ENCODE measurements around the gene PTPRM.

The PTPRM gene

DNA sequence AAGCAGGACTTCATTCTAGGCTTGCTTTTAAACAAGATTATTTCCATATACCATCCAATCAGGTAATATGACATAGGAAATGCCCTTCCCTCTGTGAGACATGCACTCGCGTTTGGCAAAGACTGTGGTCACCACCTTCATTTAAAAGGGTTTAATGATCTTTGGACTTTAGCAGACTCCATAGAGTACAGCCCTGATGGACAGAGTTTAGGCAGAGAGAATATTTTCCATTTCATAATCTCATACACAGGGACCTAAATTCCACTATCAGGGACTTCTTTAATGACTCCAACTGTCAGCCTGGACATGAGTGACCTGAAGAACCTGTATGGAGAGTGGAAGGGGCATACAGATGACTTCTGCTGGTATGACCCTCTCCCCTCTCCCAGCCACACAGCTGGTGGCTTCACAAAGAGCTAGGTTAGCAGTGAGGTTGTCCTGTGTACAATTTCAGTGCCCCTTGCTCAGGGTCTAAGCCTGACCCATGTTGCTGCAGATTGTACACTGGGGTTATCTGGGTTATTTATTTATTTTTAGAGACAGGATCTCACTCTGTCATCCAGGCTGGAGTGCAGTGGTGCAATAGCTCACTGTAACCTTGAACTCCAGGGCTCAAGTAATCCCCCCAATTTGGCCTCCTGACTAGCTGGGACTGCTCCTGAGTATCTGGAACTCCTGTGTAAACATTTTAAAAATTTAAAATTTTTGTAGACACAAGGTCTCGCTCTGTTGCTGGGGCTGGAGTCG, 59.2 kb downstream of the PTPRM start:
- DNase-seq (ENCODE audit: low spot score) (no peak), FAIRE-seq (peak; percentile 42)

DNA sequence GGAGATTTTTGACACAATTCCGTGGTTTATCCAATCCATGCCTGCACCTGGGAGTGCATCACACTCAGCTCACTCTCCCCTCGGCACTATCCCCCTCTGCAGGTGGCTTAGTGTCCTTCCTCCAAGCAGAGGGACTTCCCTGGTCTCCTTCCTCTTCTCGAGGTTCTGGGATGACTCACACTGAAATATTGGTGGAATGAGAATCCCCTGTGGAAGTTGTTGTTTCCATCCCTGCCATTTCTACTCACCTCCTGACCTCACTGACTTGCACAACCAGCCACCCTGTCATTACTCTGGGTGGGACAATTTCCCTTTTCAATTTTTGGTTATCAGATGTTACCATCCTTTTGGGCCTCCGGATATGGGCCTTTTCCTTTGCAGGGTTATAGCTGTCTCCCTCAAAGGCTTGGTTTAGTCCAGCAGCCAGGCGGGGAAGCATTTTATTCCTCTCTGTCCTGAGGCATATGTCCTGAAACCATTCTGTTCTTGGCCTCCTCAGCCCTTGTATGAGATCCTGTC, 59.9 kb downstream of the PTPRM start:
- peak; percentile 93 for FAIRE-seq

DNA sequence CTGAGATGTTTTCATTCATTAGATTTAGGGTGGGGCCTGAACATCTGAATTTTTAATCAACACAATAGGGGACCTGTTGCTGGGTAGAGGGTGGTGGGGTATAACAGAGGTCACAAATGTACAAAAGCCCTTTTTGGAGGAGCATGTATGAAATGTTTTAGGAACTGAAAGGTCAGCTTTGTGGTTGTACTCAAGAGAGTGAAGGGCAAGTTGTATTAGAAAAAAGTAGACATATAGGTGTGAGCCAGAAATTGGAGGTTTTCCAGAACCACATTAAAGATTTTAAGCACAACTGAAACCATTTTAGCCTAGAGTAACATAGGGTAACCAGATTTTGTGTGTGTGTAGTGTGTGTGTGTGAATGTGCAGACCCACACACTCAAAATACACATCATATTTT, 62.3 kb downstream of the PTPRM start:
- DNase-seq (ENCODE audit: low spot score) (no peak), FAIRE-seq (no peak)

More for the DNA sequence above, 59.9 kb downstream of the PTPRM start:
- DNase-seq (ENCODE audit: low spot score) = peak; percentile 89

DNA sequence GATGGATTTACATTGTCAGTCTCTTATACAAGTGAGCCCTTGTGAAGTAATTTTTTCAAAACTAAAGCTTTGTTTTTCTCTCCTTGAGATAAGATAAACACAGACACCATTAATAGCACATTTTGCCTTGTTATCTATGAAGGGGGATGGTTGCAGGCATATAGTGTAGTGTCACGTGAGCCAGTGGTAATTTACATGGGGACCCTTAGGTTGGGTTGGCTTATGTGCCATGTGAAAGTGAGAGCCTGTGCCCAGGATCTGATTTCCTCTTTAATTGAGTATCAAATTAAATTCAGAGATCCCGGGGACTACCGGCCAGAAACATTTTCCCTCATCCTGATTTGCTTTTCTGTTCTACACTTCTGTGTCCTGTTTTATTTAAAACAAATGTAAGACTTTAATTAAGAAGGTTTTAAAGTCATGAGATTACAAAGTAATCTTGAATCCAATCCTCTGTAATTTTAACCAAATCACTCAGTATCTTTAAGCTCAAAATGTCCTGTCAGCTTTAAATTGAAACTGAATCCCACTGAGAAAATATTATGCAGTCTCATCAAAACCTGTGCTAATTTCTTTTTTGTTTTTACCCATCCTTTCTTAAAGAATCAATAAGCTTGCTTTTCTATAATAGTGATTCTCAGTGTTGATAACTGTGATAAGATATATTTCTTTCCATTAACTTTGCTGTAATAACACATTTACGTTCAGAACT, 63.8 kb downstream of the PTPRM start:
- no peak for DNase-seq (ENCODE audit: low spot score)
- no peak for FAIRE-seq

DNA sequence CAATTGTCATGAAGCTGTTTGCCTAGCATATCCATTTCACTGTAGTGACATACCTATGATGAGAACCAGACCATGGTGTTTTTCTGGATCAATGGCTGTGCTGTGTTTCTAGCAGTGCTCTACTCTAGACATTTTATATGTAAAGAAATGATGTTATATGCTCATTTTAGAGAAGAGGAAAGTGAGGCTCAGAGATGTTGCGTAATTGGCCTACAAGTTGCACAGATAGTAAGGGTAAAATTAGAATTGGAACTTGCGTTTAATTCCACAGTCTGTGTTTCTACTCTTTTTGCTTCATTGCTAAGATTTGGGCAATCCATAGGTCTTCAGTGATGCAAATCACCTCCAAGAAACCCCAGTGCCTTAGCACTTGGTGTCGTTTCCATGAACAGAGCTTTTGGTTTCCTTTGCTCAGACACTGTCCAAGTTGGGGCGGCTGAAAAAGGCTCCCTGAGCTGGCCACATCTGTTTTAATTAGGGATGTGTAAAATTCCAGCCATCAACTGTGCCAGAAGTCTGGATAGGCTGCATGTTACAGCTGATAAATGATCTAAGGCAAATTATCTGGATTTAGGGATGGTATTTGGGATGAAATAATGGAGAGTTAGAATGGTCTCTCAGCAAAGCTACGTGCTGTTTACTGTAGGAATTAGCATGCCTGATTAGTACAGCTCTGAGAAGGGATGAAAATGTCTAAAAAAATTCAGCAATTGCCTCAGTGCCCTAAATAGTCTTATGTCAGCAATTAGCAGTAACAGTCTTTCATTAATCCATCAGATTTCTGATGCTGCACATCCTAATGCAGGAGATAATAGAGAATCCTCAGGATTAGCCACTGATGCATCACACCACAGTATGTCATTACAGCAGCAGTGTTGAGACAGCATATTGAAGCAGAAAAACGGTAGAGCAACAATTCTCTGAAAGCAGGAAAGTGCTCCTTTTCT, 65.3 kb downstream of the PTPRM start:
- FAIRE-seq (no peak), DNase-seq (ENCODE audit: low spot score) (no peak)

DNA sequence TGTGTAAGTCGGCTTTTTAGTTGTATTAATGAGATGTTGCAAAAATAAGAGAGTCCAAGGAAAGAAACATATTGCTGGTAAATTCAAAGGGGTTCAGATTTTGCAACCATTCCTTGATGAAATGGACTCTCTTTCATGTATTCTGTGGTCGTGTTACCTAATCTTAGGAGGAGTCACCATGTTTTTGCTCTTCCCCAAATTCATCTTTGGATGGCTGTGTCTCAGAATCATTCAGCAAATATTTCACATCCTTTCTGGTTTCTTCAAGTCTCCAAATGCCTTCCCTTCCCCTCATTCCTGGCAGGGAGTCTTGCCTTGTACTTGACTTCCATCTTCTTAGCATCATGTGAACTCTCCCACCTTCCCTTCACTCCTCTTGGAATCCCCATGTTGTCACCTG, 66.1 kb downstream of the PTPRM start:
- DNase-seq (ENCODE audit: low spot score) (no peak), FAIRE-seq (no peak)

DNA sequence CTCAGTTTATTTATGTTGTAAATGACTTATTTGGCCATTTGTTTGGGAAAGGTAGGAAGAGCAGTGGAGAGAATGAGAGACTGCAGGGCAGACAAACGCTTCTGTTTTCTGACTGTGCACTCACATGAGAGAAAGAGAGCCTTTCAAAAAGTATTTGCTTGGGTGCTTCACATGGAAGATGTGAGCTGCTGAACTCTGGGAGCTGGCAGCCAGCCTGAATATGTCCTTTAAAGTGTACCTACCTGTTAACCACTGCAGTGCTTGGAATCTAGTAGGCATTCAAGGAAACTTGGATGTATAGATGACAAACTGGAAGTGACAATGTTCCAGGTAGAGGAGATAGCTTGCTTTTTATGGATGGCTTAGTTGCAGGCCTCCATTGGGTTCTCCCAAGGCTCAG, 68.8 kb downstream of the PTPRM start:
- DNase-seq (ENCODE audit: low spot score) (no peak), FAIRE-seq (no peak)

DNA sequence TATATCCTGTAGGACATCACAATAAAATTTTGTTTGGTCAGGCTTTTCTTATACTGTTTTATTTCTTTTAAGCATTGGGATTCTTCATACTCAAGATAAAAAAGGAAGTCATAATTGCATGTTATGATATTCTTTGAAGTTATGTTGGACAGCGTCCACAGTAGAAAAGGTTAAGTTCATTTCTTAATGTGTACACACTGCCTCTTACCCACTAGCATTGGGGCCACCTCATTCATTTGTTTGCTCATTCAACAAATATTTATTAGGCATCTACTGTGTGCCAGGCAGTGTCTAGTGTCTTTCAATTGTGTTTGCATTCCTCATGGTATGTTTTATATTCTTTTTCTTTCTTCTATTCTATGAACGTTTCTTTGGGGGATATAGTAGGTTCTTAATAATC, 70.2 kb downstream of the PTPRM start:
- DNase-seq (ENCODE audit: low spot score) (no peak), FAIRE-seq (no peak)

DNA sequence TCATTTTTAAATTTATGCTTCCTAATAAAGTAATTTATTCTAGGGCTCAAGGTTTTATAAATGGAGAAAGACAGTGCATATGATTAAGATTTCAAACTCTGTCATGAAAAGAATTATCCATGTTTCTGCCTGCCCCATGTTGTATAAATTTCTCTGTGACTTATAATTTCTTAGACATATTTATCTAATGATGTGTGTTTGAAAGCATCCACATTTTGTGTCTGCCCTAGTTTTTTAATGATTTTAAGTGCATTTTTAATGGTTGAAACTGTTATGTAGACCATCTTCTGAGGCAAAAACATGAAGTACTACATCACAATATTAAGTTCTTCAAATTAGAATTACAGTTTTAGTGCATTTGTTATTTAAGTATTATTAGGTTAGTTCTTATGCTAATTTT, 71.2 kb downstream of the PTPRM start:
- FAIRE-seq = no peak

DNA sequence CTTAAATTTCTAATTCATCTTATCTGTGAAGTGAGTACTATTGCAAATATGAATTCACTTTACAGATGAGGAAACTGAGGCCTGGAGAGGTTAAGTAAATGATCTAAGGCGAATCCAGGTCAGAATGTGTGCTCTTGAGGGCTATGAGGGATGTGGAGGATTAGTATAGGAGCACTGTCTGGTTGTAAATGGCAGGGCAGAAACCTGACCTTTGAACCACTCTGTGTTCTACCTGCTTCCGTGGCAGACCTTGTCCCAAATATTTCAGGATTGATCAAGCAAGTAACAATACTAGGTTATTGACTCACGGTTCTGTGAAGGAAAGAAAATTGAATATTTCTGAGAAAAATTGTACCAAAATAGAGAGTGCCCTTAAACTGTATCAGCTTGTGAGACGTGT, 74.7 kb downstream of the PTPRM start:
- DNase-seq (ENCODE audit: low spot score) = no peak
- peak; percentile 44 for FAIRE-seq

More for the DNA sequence above, 71.2 kb downstream of the PTPRM start:
- no peak for DNase-seq (ENCODE audit: low spot score)

DNA sequence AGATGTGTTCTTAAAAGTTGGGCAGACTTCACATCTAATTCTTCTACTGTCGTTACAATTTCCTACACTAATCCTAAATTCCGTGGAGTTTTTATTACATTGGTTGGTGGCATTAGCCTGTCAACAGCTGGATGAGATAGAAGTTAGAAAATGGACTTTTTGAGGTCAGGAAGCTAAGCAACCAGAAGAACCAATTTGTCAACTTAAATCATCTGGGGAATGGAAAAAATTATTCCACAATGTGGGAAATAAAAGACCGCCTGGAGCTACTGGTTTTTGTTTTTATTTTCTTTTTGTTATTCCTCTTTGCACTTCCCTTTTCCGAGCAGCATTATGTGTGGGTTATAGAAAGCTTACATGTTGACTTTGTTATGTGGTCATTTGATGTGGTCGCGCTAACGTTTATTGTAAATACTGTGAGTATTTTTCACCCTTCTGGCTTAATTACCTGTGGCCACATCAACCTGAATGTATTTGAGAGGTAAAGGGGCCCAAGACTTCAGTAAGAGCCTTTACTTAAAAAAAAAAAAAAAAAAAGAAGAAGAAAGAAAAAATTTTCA, 75.3 kb downstream of the PTPRM start:
- DNase-seq (ENCODE audit: low spot score) (no peak), FAIRE-seq (no peak)

DNA sequence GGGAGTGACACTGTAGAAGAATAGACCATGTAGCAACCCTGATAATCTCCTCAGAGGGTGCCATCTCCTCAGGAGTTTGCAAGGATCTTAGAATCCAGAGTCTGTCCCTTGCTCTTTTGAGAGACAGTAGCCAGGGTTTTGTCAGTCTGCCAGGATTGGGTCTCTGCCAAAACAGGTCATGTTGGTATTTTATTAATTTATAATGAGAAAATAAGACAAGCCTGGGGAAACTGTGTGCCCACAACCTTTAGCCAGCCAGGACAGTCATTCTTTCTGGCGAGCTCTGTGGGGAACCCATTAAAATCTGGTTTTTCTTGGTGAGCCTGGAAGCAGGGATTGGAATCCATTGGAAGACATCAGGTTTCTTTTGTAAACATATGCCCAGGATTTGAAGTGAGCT, 78.6 kb downstream of the PTPRM start:
- DNase-seq (ENCODE audit: low spot score) (peak; percentile 40), FAIRE-seq (no peak)

DNA sequence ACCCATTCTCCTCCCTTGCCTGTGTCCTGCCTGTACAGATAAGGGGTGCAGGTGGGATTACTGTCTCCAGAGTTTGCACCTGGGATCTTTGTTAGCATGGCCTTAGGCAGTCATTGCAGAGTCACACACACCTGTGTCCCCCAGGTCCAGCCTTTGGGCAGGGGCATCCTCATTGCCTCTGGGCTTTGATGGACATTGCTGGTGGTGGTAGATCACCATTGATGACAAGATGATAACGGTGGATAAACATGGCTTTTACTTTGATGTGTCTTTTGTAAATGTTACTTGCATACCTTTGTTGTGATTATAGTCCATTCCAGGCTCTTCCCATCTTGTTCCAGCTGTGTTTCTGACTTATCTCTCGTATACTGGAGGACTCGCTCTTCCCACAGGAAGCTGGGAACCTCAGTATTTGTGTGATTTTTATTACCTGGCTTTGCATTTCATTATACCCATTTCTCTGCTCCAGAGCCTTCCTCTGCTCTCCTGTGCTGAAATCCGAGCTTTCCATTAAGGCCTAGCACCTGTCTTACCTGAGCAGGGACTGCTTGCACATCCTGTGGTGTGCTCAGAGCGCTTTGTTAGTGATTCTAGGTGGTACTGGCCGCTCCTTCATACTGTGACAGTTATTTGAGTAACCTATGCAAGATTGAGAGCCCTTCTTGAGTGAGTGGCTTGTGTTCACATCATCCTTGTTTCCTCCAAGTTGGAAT, 79.2 kb downstream of the PTPRM start:
- DNase-seq (ENCODE audit: low spot score) (no peak), FAIRE-seq (no peak)

DNA sequence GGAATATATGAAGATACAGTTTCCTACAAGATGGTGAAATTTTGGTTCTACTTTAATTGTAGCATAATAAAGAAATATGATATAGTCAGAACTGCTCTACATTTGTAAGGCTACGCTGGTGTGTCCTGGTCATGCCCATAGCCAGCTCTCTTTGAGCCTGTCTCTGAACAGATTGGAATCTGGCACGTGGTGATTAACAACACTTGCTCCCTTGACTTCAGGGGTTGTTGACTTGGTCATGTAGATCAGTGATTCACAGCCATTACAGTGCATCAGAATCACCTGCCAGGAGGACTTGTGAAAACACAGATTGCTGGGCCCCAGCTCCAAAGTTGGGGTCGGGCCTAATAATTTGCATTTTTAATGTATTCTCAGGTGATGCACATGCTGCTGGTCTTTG, 80.4 kb downstream of the PTPRM start:
- no peak for DNase-seq (ENCODE audit: low spot score)
- FAIRE-seq = peak; percentile 44

DNA sequence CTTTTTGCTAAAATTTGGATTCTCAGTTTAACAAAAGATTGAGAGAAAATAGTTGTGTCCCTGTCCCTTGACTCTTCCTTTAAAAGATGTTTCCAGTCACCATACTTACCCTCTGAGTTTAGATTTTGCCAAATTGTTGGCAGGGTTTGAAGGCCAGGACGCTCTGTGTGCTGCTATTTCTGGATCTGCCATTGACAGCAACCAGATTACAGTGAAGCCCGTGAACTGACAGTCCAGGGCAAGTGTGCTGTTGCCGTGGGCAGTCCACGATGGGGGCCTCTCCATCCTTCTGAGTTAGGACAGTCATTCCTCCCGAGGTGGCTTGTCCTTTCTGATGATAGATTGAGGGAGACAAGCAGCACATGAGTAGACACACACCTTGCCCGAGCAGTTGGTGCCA, 89.9 kb downstream of the PTPRM start:
- no peak for DNase-seq (ENCODE audit: low spot score)
- peak; percentile 56 for FAIRE-seq

DNA sequence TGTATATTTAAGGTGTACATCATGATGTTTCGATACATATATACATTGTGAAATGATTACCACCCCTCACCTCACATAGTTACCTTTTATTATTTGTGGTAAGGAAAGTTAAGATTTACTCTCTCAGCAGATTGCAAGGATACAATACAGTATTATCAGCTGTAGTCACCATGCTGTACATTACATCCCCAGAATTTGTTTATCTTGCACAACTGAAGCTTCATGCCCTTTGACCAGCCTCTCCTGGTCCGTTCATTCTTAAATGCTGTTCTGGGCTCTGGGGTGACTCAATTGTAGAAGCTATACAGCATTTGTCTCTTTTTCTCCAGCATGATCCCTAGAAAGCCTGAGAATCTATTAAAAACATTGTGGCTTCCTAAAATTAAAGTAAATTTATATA, 90.8 kb downstream of the PTPRM start:
- FAIRE-seq = peak; percentile 67
- no peak for DNase-seq (ENCODE audit: low spot score)

DNA sequence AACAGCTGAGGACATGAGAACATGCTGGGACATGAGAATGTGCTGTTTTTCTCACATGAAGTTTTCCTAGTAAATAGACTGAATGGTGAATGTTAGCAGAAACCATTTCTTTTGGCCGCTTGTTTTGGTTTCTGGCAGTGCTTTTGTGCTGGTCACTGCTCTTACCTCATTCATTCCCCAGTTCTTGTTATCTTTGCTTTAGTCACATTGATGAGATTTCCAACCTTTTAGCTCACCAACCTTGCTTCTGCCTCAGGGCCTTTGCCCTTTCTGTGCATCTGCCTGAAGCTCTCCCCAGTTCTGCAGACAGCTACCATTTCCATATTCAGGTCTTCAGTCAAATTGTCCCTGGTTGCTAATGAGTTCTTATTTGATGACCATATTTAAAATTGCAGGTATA, 91.6 kb downstream of the PTPRM start:
- DNase-seq (ENCODE audit: low spot score) (no peak), FAIRE-seq (no peak)

DNA sequence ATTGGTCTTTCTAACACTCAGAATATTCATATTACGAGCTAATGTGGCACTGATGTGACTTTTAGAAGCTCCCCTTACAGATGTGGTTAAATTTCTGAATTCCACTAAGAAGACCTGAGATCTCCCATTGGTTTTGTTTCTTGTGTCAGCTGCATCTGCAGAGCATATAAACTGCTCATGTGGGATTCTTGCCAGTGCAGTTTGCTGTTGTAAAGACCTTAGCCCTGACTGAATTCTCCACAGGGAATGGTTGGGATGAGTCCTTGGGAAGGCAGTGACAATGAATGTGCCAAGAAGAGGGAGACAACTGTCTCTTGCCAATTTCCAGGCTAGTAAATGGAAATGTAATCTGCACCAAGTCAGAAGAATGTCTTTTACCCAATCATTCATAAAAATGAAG, 94.1 kb downstream of the PTPRM start:
- FAIRE-seq (no peak), DNase-seq (ENCODE audit: low spot score) (no peak)

DNA sequence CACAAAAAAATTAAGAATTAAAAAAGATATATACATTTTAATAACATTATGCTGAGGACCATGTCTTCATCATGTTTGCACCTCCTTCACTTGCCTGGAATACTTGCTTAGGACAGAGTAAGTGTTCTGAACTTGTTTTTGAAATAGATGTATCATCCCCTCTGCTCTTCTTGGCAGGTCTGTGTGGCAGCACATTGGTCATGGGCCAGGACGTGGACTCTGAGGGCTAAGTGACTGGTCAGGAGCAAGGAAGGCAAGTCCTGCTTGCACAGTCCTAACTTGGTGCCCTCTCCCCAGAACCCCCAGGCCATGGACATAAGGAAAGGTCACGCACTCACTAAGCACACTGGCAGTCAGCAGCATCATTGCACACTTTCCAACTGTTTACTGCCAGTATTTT, 95.8 kb downstream of the PTPRM start:
- peak; percentile 20 for FAIRE-seq
- no peak for DNase-seq (ENCODE audit: low spot score)

DNA sequence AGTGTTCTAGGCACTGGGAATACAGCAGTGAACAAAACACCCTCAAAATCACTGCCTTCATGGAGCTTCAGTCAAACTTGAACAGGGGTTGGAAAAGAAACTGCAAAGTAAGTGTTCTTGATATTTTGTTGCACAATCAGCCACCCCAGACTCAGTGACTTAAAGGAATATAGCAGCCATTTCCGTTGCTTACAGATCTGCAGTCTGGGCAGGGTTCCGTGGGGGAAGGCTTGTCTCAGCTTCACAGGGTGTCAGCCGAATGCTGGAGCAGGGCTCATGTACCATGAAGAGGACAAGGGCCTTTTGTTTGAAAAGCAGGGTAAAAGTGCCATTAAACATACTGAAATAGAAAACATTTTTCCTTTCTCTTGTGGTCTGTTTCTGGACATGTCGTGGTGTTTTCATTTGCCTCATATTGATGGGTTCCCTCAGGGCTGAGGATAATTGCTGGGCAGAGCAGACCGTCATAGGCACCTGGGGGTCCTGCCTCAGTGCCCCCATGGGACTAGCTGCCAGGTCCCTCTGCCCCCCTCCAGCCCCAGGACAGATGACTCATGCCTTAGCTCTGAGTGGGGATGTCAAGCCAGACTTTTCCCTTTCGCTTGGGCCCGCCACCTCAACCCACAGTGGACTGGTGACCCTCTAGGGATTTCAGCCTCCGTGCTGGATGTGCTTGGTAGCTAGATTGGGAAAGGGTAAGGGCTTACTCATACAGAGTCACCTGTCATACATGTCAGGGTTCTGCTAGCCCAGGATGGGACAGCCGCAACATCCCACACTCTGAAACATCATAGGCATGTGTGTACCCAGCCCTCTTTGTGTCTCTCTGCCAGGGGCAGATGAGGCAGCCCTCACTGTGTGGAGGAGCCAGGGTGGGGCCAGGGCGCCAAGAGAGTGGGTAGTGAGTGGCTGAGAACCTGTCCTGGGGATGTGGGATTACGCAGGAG, 96.5 kb downstream of the PTPRM start:
- DNase-seq (ENCODE audit: low spot score) = no peak
- no peak for FAIRE-seq
